HCT116 (cell line): ENCODE measurements around the gene ZNRF3. TPM values are rescaled to one million over a fixed set of nuclear protein-coding genes. Genes with fewer than 3 reads are reported as not detected.

ENCODE experiments used
- ATAC-seq: fragments of 200-7000 bp; cut with Tn5 transposase; 2 replicates; pipeline ENCODE4 v1.9.1; 2020; ENCODE audit warnings: mild to moderate bottlenecking, moderate library complexity
- BruUV-seq: library from RNA; stranded (reverse); fragments of 400-500 nt; replicated peaks from 2 replicates; lab custom pipeline; 2021; lab: Mats Ljungman, UMichigan
- CTCF ChIA-PET: fragments of 300-600 bp; sonication (Branson Sonifier 250); formaldehyde crosslinking; loops from one replicate; lab custom pipeline; 2021; ENCODE audit warnings: antibody characterized with exemption; lab: Charles Lee
- POLR2A ChIA-PET: fragments of 300-600, 350-600 bp; sonication (Branson Sonifier 250); formaldehyde crosslinking; loops from one replicate; lab custom pipeline; 2021; ENCODE audit warnings: antibody characterized with exemption; lab: Charles Lee
- RAD21 ChIA-PET, 2 experiments: fragments of 300-600 bp; sonication (Branson Sonifier 250); formaldehyde crosslinking; loops; one replicate each; lab custom pipeline; 2023; ENCODE audit warnings: low total read pairs in 2 of 2; ENCODE audit not compliant: uncharacterized antibody in 2 of 2, unreplicated experiment in 2 of 2, low non-redundant PET in 1 of 2; lab: Charles Lee
- DNase-seq: peaks from one replicate; pipeline ENCODE4 v3.0.0-alpha.2; 2010; ENCODE audit warnings: low read depth, low spot score
- H2AFZ ChIP-seq: fragments of 200-600 bp; shearing (Covaris generic), sonication (generic); 2 replicates; pipeline ENCODE4 v1.6.1; 2017; ENCODE audit warnings: low read depth, mixed run types, mixed read lengths, antibody characterized with exemption, low read length; ENCODE audit not compliant: poor library complexity, severe bottlenecking
- H3K27ac ChIP-seq: 2 replicates; pipeline ENCODE4 v1.5.1; 2012; ENCODE audit warnings: low read depth, low read length
- H3K27me3 ChIP-seq: fragments of 200-600 bp; sonication (generic); 2 replicates; pipeline ENCODE4 v1.6.1; 2016; ENCODE audit warnings: mixed run types, low read length, mixed read lengths; ENCODE audit not compliant: insufficient read depth
- H3K36me3 ChIP-seq, 2 experiments: fragments of 200-500 bp in 1 of 2; fragments of 200-600 bp in 1 of 2; sonication (Bioruptor generic) in 1 of 2; sonication (generic) in 1 of 2; 2 replicates each; pipeline versions ENCODE4 v1.5.1 to v1.6.1; 2014 to 2016; ENCODE audit warnings: low read length in 2 of 2, inconsistent platforms in 1 of 2, mixed read lengths in 1 of 2, mixed run types in 1 of 2; ENCODE audit not compliant: insufficient read depth in 2 of 2, control insufficient read depth in 1 of 2
- H3K4me1 ChIP-seq, 2 experiments: fragments of 200-600 bp in 1 of 2; sonication (generic) in 1 of 2; 2 replicates each; pipeline versions ENCODE4 v1.5.1 to v1.6.1; 2012 to 2017; ENCODE audit warnings: low read length in 2 of 2, inconsistent platforms in 1 of 2, mild to moderate bottlenecking in 1 of 2, mixed read lengths in 1 of 2, mixed run types in 1 of 2, moderate library complexity in 1 of 2; ENCODE audit not compliant: insufficient read depth in 2 of 2, control insufficient read depth in 1 of 2
- H3K4me2 ChIP-seq: fragments of 200-600 bp; sonication (generic); 2 replicates; pipeline ENCODE4 v1.6.1; 2017; ENCODE audit warnings: mixed run types, low read length, mixed read lengths
- H3K4me3 ChIP-seq, 2 experiments: fragments of 200-600 bp in 1 of 2; sonication (generic) in 1 of 2; replicated peaks in 1 of 2; 2 replicates each; pipeline ENCODE4 v1.5.1; 2011 to 2016; ENCODE audit warnings: low read length in 2 of 2, control low read depth in 1 of 2, low read depth in 1 of 2, mild to moderate bottlenecking in 1 of 2, mixed read lengths in 1 of 2, mixed run types in 1 of 2
- H3K79me2 ChIP-seq: fragments of 200-600 bp; sonication (generic); 2 replicates; pipeline ENCODE4 v1.6.1; 2017; ENCODE audit warnings: mild to moderate bottlenecking, mixed run types, low read length, moderate library complexity, mixed read lengths; ENCODE audit not compliant: insufficient read depth
- H3K9ac ChIP-seq: fragments of 200-600 bp; sonication (generic); 2 replicates; pipeline ENCODE4 v1.6.1; 2016; ENCODE audit warnings: low read length, mixed read lengths
- H3K9me2 ChIP-seq: fragments of 200-600 bp; sonication (generic), shearing (Covaris generic); 2 replicates; pipeline ENCODE4 v1.6.1; 2017; ENCODE audit warnings: mixed run types, mild to moderate bottlenecking, moderate library complexity; ENCODE audit not compliant: insufficient read depth
- H3K9me3 ChIP-seq, 2 experiments: fragments of 200-500 bp in 1 of 2; fragments of 200-600 bp in 1 of 2; sonication (Bioruptor generic) in 1 of 2; sonication (generic) in 1 of 2; 2 replicates each; pipeline ENCODE4 v1.6.1; 2014 to 2017; ENCODE audit warnings: low read length in 2 of 2, mixed read lengths in 2 of 2, inconsistent platforms in 1 of 2, low read depth in 1 of 2, mild to moderate bottlenecking in 1 of 2, mixed run types in 1 of 2, moderate library complexity in 1 of 2; ENCODE audit not compliant: control insufficient read depth in 1 of 2, insufficient read depth in 1 of 2
- H4K20me1 ChIP-seq: fragments of 200-600 bp; sonication (generic), shearing (Covaris generic); 2 replicates; pipeline ENCODE4 v1.6.1; 2017; ENCODE audit warnings: mixed run types, mild to moderate bottlenecking, moderate library complexity; ENCODE audit not compliant: insufficient read depth
- CEBPB ChIP-seq: IDR thresholded peaks from 2 replicates; pipeline ENCODE4 v1.6.1; 2012; ENCODE audit warnings: low read depth
- EGR1 ChIP-seq: IDR thresholded peaks from 2 replicates; pipeline ENCODE4 v1.6.1; 2012; ENCODE audit warnings: low read depth
- ELF1 ChIP-seq: IDR thresholded peaks from 2 replicates; pipeline ENCODE4 v1.6.1; 2012; ENCODE audit warnings: low read depth, borderline replicate concordance
- EZH2phosphoT487 ChIP-seq: fragments of 200-600 bp; IDR thresholded peaks from 2 replicates; pipeline ENCODE4 v1.6.1; 2018; ENCODE audit warnings: antibody characterized with exemption, borderline replicate concordance
- FOSL1 ChIP-seq: IDR thresholded peaks from 2 replicates; pipeline ENCODE4 v1.6.1; 2012; ENCODE audit warnings: low read depth
- JUND ChIP-seq: IDR thresholded peaks from 2 replicates; pipeline ENCODE4 v1.6.1; 2012
- POLR2A ChIP-seq: IDR thresholded peaks from 2 replicates; pipeline ENCODE4 v1.7.0; 2011; ENCODE audit warnings: borderline replicate concordance; ENCODE audit not compliant: insufficient read depth, insufficient read length; ENCODE audit errors: extremely low read depth
- POLR2AphosphoS5 ChIP-seq: IDR thresholded peaks from 2 replicates; pipeline ENCODE4 v1.6.1; 2011; ENCODE audit warnings: mild to moderate bottlenecking, low read depth, low read length, moderate library complexity
- RAD21 ChIP-seq: IDR thresholded peaks from 2 replicates; pipeline ENCODE4 v1.6.1; 2012; ENCODE audit warnings: low read depth, mild to moderate bottlenecking
- SIN3A ChIP-seq: IDR thresholded peaks from 2 replicates; pipeline ENCODE4 v1.6.1; 2012; ENCODE audit warnings: low read depth
- SP1 ChIP-seq: IDR thresholded peaks from 2 replicates; pipeline ENCODE4 v1.6.1; 2012; ENCODE audit warnings: low read depth
- SRF ChIP-seq: IDR thresholded peaks from 2 replicates; pipeline ENCODE4 v1.6.1; 2012; ENCODE audit warnings: low read depth
- TCF7L2 ChIP-seq: IDR thresholded peaks from 2 replicates; pipeline ENCODE4 v1.7.0; 2011; ENCODE audit warnings: borderline replicate concordance, inconsistent platforms; ENCODE audit not compliant: insufficient read depth, insufficient read length; ENCODE audit errors: extremely low read depth
- YY1 ChIP-seq: IDR thresholded peaks from 2 replicates; pipeline ENCODE4 v1.6.1; 2011; ENCODE audit warnings: low read length, low read depth, moderate library complexity, mild to moderate bottlenecking; ENCODE audit not compliant: insufficient replicate concordance; ENCODE audit errors: extremely low read depth
- ZFX ChIP-seq: fragments of 450-650 bp; IDR thresholded peaks from 2 replicates; pipeline ENCODE4 v1.6.1; 2017
- ZNF274 ChIP-seq: fragments of 200-500 bp; sonication (Bioruptor generic); IDR thresholded peaks from 2 replicates; pipeline ENCODE4 v1.6.1; 2014; ENCODE audit warnings: mild to moderate bottlenecking, low read depth, low read length, inconsistent platforms
- intact Hi-C: fragments of 100-400 bp; cut with micrococcal nuclease; formaldehyde crosslinking; loops from 2 replicates; pipeline ENCODE4 v1.10.0; 2022
- total RNA-seq: library from RNA; stranded (reverse); gene quantifications from one replicate; pipeline ENCODE4 v1.2.1, GENCODE V29; 2021; ENCODE audit not compliant: unreplicated experiment
- TF ChIP-seq, protein P1 (sequence below): IDR thresholded peaks from 2 replicates; pipeline ENCODE4 v1.6.1; 2012
- TF ChIP-seq, protein P2 (sequence below): IDR thresholded peaks from 2 replicates; pipeline ENCODE4 v1.6.1; 2012
- TF ChIP-seq, protein P3 (sequence below): IDR thresholded peaks from 2 replicates; pipeline ENCODE4 v1.6.1; 2012; ENCODE audit warnings: low read depth

The ZNRF3 gene
- total RNA-seq, 1 experiment from 2014 or later = 12.2 TPM

DNA sequence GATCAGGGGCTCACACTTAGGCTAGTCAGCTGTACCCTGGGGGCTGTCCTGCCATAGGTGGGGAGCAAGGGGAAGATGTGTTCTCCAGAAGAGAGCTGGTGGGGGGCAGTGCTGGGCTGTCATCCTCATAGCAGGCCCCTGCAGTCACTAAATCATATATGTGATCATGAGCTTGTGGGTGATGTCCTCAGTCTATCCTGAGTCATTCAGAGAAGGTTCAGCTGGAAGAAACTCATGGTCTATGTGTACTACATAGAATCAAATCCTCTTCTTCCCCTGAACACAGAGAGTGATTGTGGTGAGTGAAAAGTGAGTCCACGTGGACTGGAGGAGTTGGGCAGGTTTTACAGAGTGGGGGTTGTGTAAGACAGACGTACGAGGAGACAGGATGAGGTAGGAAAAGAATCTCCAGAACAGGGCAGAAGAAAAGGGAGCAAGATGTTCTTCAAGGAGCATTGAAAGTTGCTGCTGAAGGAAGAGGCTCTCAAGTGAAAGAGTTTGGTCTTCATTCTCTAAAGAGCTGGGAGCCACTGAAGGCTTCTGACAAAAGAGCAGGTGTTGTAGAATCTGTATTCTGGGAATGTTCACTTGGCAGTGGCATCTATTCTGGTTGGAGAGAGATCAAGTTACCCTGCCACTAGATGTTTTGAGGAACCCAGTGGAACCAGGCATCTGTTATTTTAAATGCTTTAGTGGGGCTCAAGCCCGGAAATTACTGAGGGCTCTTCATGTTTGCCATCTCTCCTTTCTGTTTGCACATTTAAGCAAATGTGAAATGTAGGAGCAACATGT, 109.4 kb downstream of the ZNRF3 start:
- CTCF ChIA-PET = no interaction called here
- peaks cover 6% of the 10 kb centered on the region; the same call in 1 of the 2 replicates for H3K79me2 ChIP-seq
- no peak for TF ChIP-seq SIN3A
- TF ChIP-seq FOSL1 = no peak
- TF ChIP-seq RAD21 = no peak
- no peak for TF ChIP-seq ZNF274
- TF ChIP-seq JUND = no peak
- no peak for TF ChIP-seq EZH2phosphoT487
- TF ChIP-seq ELF1 = no peak
- TF ChIP-seq POLR2A = no peak
- no peak for TF ChIP-seq TCF7L2
- no peak for TF ChIP-seq CEBPB

DNA sequence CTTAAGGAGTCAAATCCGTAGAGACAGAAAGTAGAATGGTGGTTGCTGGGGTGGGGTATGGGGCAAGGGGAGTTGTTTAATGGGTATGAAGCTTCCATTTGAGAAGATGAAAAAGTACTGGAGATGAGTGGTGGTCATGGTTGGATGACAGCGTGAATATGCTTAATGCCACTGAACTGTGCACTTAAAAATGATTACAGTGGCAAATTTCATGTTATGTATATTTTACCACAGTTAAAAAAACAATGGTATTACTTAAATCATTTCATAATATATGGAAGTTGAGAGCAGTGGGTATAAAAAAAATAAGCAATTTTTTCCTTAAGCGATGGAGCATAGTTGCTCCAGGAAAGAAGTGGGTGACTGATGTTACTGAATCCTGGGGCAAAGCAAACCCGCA, 111.2 kb downstream of the ZNRF3 start:
- DNase-seq = no peak
- ChIA-PET RAD21 (no interaction called here), CTCF (no interaction called here), POLR2A (no interaction called here)
- H3K36me3 ChIP-seq = no peaks in the 10 kb centered on the region
- no TSS peak for BruUV-seq
- H3K9me3 ChIP-seq = no peaks in the 10 kb centered on the region
- H3K4me2 ChIP-seq = no peak overlapping the region
- no peaks in the 10 kb centered on the region for H4K20me1 ChIP-seq
- H2AFZ ChIP-seq = no peak overlapping the region
- H3K27me3 ChIP-seq = no peaks in the 10 kb centered on the region
- intact Hi-C loops = no loop called here
- H3K9ac ChIP-seq = no peak overlapping the region
- H3K4me3 ChIP-seq = no peak overlapping the region
- H3K27ac ChIP-seq = no peak overlapping the region
- no peaks in the 10 kb centered on the region for H3K9me2 ChIP-seq
- no peak for ATAC-seq
- H3K79me2 ChIP-seq = peaks cover 6% of the 10 kb centered on the region; the same call in 1 of the 2 replicates
- H3K4me1 ChIP-seq = peaks cover 3 to 5% of the 10 kb centered on the region in 2 experiments; a peak in 3 of 4 replicates
- TF ChIP-seq ZFX = no peak
- TF ChIP-seq, protein P1, sequence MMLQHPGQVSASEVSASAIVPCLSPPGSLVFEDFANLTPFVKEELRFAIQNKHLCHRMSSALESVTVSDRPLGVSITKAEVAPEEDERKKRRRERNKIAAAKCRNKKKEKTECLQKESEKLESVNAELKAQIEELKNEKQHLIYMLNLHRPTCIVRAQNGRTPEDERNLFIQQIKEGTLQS = no peak
- TF ChIP-seq SP1 = no peak
- TF ChIP-seq, protein P2, sequence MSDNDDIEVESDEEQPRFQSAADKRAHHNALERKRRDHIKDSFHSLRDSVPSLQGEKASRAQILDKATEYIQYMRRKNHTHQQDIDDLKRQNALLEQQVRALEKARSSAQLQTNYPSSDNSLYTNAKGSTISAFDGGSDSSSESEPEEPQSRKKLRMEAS = no peak
- TF ChIP-seq POLR2AphosphoS5 = no peak
- no peak for TF ChIP-seq TCF7L2
- TF ChIP-seq POLR2A = no peak
- TF ChIP-seq SRF = no peak
- TF ChIP-seq, protein P3, sequence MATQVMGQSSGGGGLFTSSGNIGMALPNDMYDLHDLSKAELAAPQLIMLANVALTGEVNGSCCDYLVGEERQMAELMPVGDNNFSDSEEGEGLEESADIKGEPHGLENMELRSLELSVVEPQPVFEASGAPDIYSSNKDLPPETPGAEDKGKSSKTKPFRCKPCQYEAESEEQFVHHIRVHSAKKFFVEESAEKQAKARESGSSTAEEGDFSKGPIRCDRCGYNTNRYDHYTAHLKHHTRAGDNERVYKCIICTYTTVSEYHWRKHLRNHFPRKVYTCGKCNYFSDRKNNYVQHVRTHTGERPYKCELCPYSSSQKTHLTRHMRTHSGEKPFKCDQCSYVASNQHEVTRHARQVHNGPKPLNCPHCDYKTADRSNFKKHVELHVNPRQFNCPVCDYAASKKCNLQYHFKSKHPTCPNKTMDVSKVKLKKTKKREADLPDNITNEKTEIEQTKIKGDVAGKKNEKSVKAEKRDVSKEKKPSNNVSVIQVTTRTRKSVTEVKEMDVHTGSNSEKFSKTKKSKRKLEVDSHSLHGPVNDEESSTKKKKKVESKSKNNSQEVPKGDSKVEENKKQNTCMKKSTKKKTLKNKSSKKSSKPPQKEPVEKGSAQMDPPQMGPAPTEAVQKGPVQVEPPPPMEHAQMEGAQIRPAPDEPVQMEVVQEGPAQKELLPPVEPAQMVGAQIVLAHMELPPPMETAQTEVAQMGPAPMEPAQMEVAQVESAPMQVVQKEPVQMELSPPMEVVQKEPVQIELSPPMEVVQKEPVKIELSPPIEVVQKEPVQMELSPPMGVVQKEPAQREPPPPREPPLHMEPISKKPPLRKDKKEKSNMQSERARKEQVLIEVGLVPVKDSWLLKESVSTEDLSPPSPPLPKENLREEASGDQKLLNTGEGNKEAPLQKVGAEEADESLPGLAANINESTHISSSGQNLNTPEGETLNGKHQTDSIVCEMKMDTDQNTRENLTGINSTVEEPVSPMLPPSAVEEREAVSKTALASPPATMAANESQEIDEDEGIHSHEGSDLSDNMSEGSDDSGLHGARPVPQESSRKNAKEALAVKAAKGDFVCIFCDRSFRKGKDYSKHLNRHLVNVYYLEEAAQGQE = no peak
- no peak for TF ChIP-seq YY1
- no peak for TF ChIP-seq EGR1
- TF ChIP-seq RAD21 = no peak

More for the DNA sequence above, 109.4 kb downstream of the ZNRF3 start:
- Histone ChIP-seq H3K27me3 (no peaks in the 10 kb centered on the region), H3K4me2 (no peak overlapping the region), H2AFZ (no peak overlapping the region), H3K9me2 (no peaks in the 10 kb centered on the region), H3K4me3 (no peak overlapping the region), H3K27ac (no peak overlapping the region), H3K9me3 (no peaks in the 10 kb centered on the region), H4K20me1 (no peaks in the 10 kb centered on the region), H3K36me3 (peaks cover 0 to 12% of the 10 kb centered on the region in 2 experiments; a peak in 1 of 4 replicates), H3K4me1 (peaks cover 0 to 5% of the 10 kb centered on the region in 2 experiments; a peak in 1 of 4 replicates), H3K9ac (no peak overlapping the region)
- ChIA-PET POLR2A (no interaction called here), RAD21 (no interaction called here)
- BruUV-seq = no TSS peak
- intact Hi-C loops = no loop called here
- ATAC-seq = no peak
- no peak for DNase-seq
